A673 (cell line): ENCODE measurements around the gene PLXDC2. TPM values are rescaled to one million over a fixed set of nuclear protein-coding genes. Genes with fewer than 3 reads are reported as not detected.

Source experiments
- BruUV-seq: library from RNA; stranded (reverse); fragments of 400-500 nt; replicated peaks from 2 replicates; lab custom pipeline; 2021; lab: Mats Ljungman, UMichigan
- CTCF ChIA-PET: fragments of 300-600 bp; sonication (Branson Sonifier 250); formaldehyde crosslinking; loops from one replicate; lab custom pipeline; 2022; ENCODE audit warnings: antibody characterized with exemption; lab: Charles Lee
- POLR2A ChIA-PET: fragments of 300-600 bp; sonication (Branson Sonifier 250); formaldehyde crosslinking; loops from one replicate; lab custom pipeline; 2022; ENCODE audit warnings: antibody characterized with exemption; ENCODE audit not compliant: low non-redundant PET; lab: Charles Lee
- DNase-seq: peaks from one replicate; pipeline ENCODE4 v3.0.0-alpha.2; 2015; ENCODE audit warnings: low spot score
- H3K27ac ChIP-seq: fragments of 200-600 bp; sonication (generic); 2 replicates; pipeline ENCODE4 v1.5.1; 2016; ENCODE audit warnings: mixed run types, low read depth, mild to moderate bottlenecking, mixed read lengths, antibody characterized with exemption, low read length; ENCODE audit not compliant: poor library complexity, severe bottlenecking
- H3K27me3 ChIP-seq: fragments of 200-600 bp; sonication (generic); replicated peaks from 2 replicates; pipeline ENCODE4 v1.6.1; 2017; ENCODE audit warnings: mixed run types, low read depth, mild to moderate bottlenecking, mixed read lengths, antibody characterized with exemption, low read length; ENCODE audit not compliant: insufficient read depth, poor library complexity
- H3K36me3 ChIP-seq: fragments of 200-600 bp; sonication (generic); 2 replicates; pipeline ENCODE4 v1.6.1; 2016; ENCODE audit warnings: mixed run types, mild to moderate bottlenecking, mixed read lengths, antibody characterized with exemption, low read length; ENCODE audit not compliant: insufficient read depth, poor library complexity, severe bottlenecking
- H3K4me1 ChIP-seq: fragments of 200-600 bp; sonication (generic); 2 replicates; pipeline ENCODE4 v1.6.1; 2017; ENCODE audit warnings: mixed run types, mild to moderate bottlenecking, mixed read lengths, antibody characterized with exemption, low read length; ENCODE audit not compliant: insufficient read depth, poor library complexity, severe bottlenecking
- H3K4me3 ChIP-seq: fragments of 200-600 bp; sonication (generic); 2 replicates; pipeline ENCODE4 v1.5.1; 2016; ENCODE audit warnings: low read depth, mixed run types, mild to moderate bottlenecking, mixed read lengths, low read length; ENCODE audit not compliant: poor library complexity, severe bottlenecking
- H3K9me3 ChIP-seq: fragments of 200-600 bp; sonication (generic); 2 replicates; pipeline ENCODE4 v1.6.1; 2016; ENCODE audit warnings: mixed run types, low read depth, mild to moderate bottlenecking, mixed read lengths, antibody characterized with exemption, low read length; ENCODE audit not compliant: poor library complexity, severe bottlenecking
- EZH2 ChIP-seq: fragments of 200-600 bp; sonication (generic); IDR thresholded peaks from 2 replicates; pipeline ENCODE4 v1.6.1; 2017; ENCODE audit warnings: borderline replicate concordance, low read depth, mild to moderate bottlenecking, mixed read lengths, antibody characterized with exemption, low read length; ENCODE audit not compliant: poor library complexity, severe bottlenecking
- intact Hi-C: fragments of 100-400 bp; cut with micrococcal nuclease; formaldehyde crosslinking; loops from one replicate; pipeline ENCODE4 v1.10.0; 2022; ENCODE audit not compliant: unreplicated experiment
- total RNA-seq: library from RNA; stranded (reverse); gene quantifications from 2 replicates; pipeline ENCODE4 v1.2.3, GENCODE V29; 2021
- TF ChIP-seq, protein P1 (sequence below): fragments of 300-800, 200-600 bp; sonication (generic); conservative IDR thresholded peaks from 2 replicates; pipeline ENCODE4 v1.5.1; 2017; ENCODE audit warnings: low read depth, mild to moderate bottlenecking, antibody characterized with exemption, low read length, moderate library complexity, mixed read lengths

PLXDC2 gene
- total RNA-seq, 1 experiment from 2014 or later: 74.8 TPM

DNA sequence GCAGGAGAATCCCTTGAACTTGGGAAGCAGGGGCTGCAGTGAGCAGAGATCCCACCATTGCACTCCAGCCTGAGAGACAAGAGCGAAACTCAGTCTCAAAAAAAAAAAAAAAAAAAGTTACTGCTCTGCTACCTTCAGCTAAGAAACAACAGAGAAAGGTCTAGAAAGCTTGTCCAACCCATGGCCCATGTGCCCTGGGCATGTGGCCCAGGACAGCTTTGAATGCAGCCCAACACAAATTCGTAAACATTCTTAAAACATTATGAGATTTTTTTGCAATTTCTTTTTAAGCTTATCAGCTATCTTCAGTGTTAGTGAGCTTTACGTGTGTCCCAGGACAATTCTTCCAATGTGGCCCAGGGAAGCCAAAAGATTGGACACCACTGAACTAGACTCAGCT, 22.9 kb downstream of the PLXDC2 start:
- TF ChIP-seq EZH2: no peak
- TF ChIP-seq, protein P1, sequence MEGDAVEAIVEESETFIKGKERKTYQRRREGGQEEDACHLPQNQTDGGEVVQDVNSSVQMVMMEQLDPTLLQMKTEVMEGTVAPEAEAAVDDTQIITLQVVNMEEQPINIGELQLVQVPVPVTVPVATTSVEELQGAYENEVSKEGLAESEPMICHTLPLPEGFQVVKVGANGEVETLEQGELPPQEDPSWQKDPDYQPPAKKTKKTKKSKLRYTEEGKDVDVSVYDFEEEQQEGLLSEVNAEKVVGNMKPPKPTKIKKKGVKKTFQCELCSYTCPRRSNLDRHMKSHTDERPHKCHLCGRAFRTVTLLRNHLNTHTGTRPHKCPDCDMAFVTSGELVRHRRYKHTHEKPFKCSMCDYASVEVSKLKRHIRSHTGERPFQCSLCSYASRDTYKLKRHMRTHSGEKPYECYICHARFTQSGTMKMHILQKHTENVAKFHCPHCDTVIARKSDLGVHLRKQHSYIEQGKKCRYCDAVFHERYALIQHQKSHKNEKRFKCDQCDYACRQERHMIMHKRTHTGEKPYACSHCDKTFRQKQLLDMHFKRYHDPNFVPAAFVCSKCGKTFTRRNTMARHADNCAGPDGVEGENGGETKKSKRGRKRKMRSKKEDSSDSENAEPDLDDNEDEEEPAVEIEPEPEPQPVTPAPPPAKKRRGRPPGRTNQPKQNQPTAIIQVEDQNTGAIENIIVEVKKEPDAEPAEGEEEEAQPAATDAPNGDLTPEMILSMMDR: no peak
- no peak overlapping the region for H3K4me3 ChIP-seq
- no peak overlapping the region for H3K27ac ChIP-seq
- no peaks in the 10 kb centered on the region for H3K9me3 ChIP-seq
- DNase-seq: no peak
- ChIA-PET POLR2A (no interaction called here), CTCF (no interaction called here)
- BruUV-seq: no TSS peak
- intact Hi-C loops: no loop called here
- H3K36me3 ChIP-seq: no peaks in the 10 kb centered on the region
- H3K4me1 ChIP-seq: peaks cover 80% of the 10 kb centered on the region
- H3K27me3 ChIP-seq: no peaks in the 10 kb centered on the region

DNA sequence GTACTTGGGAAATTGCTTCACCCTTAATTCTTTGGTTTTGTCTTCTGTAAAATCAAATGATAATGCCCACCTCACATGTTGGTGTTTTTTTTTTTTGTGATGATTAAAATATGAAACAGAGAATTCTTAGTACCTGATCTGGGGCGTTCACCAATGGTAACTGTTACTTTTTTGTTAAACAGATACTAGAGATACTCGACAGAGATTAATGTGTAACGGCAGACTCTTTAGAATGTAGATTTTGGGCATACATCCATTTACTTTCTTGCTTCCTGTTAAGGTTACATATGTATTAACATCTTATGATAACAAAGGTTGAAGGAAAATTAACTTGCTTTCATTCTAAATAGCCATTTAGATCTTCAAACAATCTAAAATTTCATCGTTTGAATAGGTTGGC, 23.3 kb downstream of the PLXDC2 start:
- H3K9me3 ChIP-seq: no peaks in the 10 kb centered on the region
- DNase-seq: peak; percentile 54
- H3K4me3 ChIP-seq: no peak overlapping the region
- no peaks in the 10 kb centered on the region for H3K27me3 ChIP-seq
- POLR2A ChIA-PET: interaction anchor here (0.5 kb wide), 1 partner anchor 922 kb away, joined by 12 read pairs; no protein-coding TSS in a partner anchor
- CTCF ChIA-PET: no interaction called here
- no peaks in the 10 kb centered on the region for H3K36me3 ChIP-seq
- intact Hi-C loops: no loop called here
- TF ChIP-seq, protein P1: no peak
- TF ChIP-seq EZH2: no peak
- H3K4me1 ChIP-seq: peaks cover 77% of the 10 kb centered on the region
- H3K27ac ChIP-seq: peak overlapping the region; percentile 22
- BruUV-seq: no TSS peak

DNA sequence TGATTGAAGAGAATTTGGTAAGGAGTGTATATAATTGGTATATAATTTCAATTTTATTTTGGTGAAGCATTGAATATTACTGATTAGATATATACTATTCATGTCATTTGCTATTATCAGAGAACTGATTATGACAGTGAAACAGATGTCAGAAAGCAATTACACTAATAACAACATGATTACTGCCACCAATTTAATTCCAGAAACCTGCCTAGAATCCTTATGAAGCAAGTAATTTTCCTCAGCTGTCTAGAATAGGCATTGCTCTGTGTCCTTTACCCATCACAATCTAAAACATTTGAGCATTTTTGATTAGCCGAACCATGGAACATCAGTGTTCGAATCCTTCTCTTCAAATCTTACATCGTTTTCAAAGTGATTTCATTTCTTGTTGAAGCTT, 24.5 kb downstream of the PLXDC2 start:
- Histone ChIP-seq H3K36me3 (no peaks in the 10 kb centered on the region), H3K4me1 (peaks cover 69% of the 10 kb centered on the region), H3K27me3 (no peaks in the 10 kb centered on the region), H3K27ac (no peak overlapping the region), H3K9me3 (no peaks in the 10 kb centered on the region), H3K4me3 (no peak overlapping the region)
- DNase-seq: no peak
- POLR2A ChIA-PET: interaction anchor here (0.6 kb wide), 1 partner anchor 264 kb away, joined by 3 read pairs; no protein-coding TSS in a partner anchor
- TF ChIP-seq EZH2: no peak
- TF ChIP-seq, protein P1: no peak
- intact Hi-C loops: no loop called here
- no TSS peak for BruUV-seq
- CTCF ChIA-PET: no interaction called here
